Right lobe of liver (tissue), 4 donors: Measurements from ENCODE around the gene MFNG.

Source experiments
- POLR2A ChIP-seq: fragments of 450-650 bp; IDR thresholded peaks from one replicate; pipeline ENCODE4 v1.6.1; 2017; ENCODE audit warnings: antibody characterized with exemption, mild to moderate bottlenecking
- TF ChIP-seq, protein P1 (sequence below), 4 donors: fragments of 200-600 bp in 3 of 4; fragments of 450-650 bp in 1 of 4; IDR thresholded peaks; one replicate each; pipeline versions ENCODE4 v1.5.1 to v1.8.0; 2016 to 2022; ENCODE audit warnings: antibody characterized with exemption in 4 of 4, mild to moderate bottlenecking in 2 of 4
- donor health status: DM: no; HTN: no; CAD: no.
- donor health status: DM: no; HTN: no; CAD: no.
- donor health status: DM: no; HTN: yes; CAD: no.

DNA sequence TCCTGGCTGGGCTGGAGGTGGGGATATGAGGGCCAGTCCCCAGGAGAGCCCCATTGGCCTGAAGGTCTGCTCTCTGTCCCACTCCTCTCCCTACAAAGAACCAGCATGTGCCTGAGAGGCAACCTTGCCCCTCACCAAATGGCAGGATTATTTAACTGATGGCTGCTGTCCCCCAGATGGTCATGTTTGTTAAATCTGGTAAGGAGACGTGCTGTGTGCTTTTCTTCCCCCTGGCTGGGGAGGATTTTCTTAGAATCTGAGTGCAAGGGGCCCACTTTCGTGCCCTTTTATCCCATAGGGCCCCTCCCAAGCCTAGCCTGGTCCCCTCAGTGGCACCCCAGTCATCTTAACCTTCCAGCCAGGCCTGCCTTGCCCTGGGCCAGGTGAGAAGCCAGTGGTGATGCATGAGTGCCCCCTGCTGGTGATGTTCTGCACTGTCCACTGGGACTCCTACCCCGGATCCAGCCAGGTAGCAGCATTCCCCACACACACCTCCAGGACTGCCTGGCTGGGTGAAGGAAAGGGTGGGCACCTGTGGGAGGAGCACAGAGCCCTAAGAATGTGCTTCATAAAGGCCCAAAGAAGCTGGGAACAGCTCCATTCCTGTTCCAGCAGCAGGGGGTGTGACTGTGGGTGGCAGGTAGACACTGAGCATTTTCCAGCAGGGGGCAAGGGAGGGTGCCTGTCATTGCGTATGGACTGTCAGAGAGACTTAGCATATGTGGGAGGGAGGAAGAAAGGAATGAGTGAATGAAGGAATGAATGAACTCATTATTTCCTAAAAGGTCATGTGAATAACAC is 28.9 kb downstream of the MFNG start:
- TF ChIP-seq, protein P1, sequence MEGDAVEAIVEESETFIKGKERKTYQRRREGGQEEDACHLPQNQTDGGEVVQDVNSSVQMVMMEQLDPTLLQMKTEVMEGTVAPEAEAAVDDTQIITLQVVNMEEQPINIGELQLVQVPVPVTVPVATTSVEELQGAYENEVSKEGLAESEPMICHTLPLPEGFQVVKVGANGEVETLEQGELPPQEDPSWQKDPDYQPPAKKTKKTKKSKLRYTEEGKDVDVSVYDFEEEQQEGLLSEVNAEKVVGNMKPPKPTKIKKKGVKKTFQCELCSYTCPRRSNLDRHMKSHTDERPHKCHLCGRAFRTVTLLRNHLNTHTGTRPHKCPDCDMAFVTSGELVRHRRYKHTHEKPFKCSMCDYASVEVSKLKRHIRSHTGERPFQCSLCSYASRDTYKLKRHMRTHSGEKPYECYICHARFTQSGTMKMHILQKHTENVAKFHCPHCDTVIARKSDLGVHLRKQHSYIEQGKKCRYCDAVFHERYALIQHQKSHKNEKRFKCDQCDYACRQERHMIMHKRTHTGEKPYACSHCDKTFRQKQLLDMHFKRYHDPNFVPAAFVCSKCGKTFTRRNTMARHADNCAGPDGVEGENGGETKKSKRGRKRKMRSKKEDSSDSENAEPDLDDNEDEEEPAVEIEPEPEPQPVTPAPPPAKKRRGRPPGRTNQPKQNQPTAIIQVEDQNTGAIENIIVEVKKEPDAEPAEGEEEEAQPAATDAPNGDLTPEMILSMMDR (IDR thresholded peaks at IDR 0.05), result peak; percentile 89 to 97 (median 92)
- no peak for TF ChIP-seq POLR2A
